Stimulated activated CD4-positive, alpha-beta T cell treated with anti-CD3 and anti-CD28 coated beads, Interleukin-4, amount 100 ng/mL, for 1 hour (primary cell): ENCODE data around the gene B4GALT5.
A peak's percentile ranks its signal among the peaks of the same experiment; 100 is the strongest.
"Not testable (repeated sequence)": the region's sequence is repeated elsewhere in the genome, so short reads cannot be mapped to it uniquely, and the experiment has no call there.

ENCODE experiments used
- DNase-seq: peaks from one replicate; pipeline ENCODE4 v3.0.0-alpha.2; 2020

Gene B4GALT5

DNA sequence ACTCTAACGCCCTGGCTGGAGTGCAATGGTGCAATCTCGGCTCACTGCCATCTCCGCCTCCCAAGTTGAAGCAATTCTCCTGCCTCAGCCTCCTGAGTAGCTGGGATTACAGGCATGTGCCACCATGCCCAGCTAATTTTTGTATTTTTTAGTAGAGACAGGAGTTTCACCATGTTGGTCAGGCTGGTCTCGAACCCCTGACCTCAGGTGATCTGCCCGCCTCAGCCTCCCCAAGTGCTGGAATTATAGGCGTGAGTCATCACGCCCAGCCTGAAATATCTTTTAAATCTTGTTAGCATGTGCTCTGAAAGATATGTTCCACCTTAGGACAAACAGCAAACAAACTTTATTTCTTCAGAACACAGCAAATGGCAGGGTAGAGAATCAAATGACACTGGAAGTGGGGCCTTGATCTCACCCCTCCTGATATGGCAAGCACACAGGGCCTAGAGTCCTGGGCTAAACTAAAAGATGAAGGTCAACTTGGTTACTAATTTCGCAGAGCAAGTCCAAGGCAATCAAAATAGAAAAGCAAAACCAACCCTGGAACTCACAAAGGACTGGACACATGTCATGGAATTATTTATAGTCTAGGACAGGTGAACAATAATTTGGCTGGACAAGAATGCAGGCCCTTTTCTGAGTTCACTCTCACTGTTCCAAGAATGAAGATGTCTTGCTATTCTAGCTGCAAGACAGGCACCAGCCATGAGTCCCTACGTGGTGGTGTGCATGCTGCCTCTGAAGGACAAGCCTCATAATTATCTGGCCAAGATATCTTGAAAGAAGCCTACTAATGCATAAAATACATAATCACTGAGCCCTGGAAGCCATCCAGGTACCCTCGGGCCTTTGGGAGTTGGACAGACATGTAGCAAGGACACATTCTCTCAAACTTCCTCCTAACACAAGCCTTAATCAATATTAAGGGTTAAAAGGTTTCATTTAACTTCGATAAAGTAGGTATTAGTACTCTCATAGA lies 35.6 kb downstream of the B4GALT5 start:
- no peak for DNase-seq

DNA sequence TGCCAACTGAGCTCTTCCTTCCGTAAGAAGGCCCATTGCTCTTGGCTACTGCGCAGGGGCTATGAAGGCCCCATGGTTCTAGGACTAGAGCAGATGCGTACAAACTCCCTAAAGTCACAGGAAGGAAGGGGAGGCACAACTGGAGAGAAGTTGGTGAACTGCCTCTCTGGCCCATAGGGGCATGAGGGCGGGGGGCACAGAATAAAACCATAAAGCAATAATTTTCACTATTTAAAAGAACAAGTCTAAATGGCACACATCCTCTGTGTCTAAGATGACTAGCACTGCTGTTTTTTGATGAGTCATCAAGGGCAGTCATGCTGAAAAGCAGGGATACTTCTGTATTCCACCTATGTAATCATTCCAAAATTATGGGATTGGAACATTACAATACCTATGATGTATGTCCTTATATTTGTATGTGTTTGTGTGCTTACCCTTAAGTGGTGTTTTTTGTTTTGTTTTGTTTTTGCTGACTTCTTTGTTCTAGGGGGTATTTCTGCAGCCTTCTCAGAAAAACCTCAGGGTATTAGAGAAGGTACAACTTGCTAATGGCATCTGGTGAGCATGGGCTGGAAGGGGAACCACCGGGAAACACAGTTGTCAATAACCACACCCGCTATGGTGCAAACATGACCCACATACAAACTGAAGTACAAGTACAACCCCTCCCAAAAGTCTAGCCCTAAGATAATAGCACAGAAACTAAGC lies 36.9 kb downstream of the B4GALT5 start:
- DNase-seq, result no peak

DNA sequence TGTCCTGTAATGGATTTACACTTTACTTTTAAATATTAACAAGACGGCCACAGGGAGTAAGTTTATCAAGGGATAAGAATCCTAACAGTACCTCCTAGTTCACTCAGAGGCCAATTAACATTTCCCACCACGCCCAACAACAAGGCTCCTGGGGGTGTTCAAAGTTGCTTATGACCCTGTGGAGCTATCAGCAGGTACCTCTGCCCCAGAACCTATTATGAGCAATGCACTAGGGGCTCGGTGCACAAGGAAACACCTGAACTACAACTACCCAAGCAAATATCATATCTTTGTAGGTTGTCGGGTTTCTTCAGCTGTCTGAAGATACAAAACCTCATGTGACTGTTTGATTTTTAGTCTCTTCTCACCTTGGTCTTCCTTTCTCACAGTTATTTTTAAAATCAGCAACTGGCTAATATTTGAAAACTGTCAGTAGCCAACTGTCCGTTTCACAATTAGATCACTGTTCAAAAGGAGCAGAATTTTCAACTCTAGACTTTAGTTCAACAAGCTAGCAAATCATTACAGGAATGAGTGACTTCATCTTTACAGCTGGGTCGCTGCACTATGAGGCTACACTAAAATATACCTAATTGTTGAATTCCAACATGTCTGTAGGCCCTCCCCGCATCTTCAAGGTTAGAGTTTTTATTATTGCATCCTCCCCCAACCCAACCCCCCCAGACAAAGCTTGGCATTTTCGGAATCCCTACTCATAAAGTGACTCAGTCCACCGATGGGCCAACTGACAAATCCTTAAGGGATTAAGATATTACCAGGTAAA lies 38.1 kb downstream of the B4GALT5 start:
- DNase-seq, result no peak

DNA sequence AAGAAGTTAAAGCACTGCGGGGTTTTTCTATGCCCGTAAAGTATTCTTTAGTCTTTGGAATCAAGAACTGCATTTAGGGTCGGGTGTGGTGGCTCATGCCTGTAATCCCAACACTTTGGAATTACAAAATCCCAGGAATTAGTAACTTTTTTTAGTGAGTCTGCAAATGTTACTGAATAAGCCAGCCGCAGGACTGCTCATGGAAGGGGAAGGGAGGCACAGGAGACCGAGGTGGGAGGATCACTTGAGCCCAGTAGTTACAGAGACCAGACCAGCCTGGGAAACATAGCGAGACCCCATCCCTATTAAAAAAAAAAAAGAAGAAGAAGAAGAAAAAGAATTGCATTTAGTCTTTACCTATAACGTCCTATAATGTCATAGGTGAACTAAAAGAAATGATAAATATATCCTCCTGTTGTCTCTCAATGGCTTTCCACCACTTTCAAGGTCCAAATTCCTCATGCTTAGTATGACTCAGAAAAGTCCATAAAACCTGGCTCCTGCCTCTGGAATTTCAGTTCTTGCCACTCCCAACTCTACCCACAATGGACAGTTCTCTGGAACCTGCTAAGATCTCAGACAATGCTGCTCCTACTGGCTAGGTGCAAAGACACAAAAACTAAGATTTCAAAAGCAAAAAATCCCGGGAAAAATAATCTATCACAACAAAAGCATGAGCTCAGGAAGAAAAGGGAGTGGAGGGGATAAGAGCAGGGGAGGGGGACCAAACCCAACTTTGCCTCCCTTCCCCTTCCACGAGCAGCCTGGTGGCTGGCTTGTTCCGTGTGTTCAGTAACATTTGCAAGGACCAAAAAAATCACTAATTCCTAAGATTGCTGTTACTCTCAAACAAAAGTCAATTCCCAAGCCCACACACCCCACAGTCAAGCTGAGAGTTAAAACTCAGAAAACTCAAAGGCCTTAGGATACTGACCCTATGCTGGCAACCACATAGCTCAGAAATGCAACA lies 39.0 kb downstream of the B4GALT5 start:
- no peak for DNase-seq

DNA sequence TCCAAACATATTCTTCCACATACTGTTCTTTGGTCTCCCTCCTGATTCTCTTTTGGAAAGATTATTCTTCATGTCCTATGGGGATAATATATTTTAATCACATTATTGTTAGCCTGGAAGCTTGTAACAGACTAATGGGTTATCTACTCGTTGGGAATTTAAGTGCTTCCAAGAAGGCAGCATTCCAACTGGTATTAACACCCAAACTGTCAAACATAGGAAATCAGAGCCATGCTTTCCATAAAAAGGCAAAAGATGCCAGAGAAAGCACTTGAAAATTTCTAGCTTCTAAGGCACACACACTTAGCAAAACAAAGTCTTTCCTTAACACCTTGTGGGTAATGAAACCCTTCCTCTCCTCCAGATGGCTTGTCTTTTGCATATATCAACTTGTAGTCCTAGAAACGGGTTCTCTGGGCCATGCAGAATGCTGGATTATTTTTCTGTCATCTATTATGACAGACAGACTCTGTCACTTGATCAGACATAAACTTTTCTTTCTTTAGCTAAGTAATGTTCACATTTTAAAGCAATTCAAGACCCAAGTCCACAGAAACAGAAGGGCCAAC lies 41.5 kb downstream of the B4GALT5 start:
- no peak for DNase-seq

DNA sequence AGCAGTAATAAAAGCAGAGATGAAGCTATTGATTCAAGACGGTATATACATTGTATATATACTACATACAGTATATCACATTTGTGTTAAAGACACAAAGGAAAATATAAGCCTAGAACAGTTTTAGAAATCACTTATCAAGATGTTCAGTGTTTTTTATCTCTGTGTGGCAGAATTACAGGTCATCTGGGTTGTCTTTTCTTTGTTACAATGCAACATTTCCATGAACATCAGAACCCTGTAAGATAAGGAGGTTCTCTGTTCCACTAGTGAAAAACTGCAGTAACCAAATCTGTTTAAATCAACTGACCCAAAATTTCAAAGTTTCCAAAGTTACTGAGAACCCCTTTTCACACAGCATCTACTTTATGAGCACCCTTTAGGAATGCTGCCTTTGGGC lies 42.2 kb downstream of the B4GALT5 start:
- DNase-seq, result no peak

DNA sequence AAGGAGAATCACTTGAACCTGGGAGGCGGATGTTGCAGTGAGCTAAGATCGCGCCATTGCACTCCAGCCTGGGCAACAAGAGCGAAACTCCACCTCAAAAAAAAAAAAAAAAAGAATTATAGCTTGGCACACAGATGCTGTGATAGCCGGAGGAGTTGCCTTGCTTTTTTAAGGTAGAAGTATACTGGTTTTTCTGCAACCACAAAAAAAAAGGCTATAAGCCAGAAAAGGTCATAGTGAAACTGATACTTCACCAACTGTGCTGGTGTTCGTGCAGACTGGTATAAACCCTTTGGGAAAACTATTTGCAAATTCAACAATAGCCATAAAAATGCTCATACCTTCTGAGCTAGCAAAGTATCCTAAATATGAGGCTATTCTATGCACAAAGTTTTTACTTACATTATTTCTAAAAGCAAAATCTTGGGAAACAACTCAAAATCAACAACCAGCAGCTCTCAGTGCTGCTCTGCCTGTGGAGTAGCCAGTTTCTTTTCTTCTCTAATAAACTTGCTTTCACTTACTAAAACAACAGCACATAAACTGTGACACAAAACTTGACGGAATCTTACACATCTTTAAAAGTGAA lies 44.0 kb downstream of the B4GALT5 start:
- DNase-seq, result no peak

DNA sequence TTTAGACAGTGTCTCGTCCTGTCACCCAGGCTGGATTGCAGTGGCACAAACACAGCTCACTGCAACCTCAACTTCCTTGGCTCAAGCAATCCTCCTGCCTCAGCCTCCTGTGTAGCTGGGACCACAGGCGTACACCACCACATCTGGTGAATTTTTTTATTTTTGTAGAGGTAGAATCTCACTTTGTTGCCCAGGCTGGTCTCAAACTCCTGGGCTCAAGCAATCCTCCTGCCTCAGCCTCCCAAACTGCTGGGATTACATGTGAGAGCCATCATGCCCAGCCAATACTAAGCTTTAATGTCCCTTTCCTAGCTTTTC lies 44.8 kb downstream of the B4GALT5 start:
- not testable (repeated sequence) for DNase-seq

- peak; percentile 48 for DNase-seq
These were observed 45.3 kb downstream of the B4GALT5 start for GRCh38 chr20:49668181-49668877.

- no peak for DNase-seq
These were observed 46.8 kb downstream of the B4GALT5 start for GRCh38 chr20:49666911-49667310.

DNA sequence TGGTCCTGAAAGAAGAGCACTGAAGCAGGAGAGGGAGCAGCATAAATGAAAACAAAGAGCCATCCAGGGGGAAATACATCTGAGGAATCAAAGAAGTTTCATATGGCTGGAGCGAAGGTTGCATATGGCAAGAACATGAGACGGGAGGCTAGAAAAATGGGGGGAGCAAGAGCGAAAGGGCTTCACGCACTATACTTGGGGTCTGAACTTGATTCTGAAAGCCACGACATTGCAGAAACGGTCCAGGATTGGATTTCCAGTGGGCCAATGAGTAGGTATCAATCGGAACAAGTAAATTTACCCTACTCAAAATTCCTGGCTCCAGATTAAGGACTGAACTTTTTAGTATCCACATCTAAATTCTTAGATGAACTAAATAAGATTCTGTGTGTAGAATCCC lies 47.9 kb downstream of the B4GALT5 start:
- DNase-seq, result no peak

- no peak for DNase-seq
These were observed 48.9 kb downstream of the B4GALT5 start for GRCh38 chr20:49664612-49665313.

GRCh38 chr20:49663112-49663511 lies 50.6 kb downstream of the B4GALT5 start:
- DNase-seq, result no peak

DNA sequence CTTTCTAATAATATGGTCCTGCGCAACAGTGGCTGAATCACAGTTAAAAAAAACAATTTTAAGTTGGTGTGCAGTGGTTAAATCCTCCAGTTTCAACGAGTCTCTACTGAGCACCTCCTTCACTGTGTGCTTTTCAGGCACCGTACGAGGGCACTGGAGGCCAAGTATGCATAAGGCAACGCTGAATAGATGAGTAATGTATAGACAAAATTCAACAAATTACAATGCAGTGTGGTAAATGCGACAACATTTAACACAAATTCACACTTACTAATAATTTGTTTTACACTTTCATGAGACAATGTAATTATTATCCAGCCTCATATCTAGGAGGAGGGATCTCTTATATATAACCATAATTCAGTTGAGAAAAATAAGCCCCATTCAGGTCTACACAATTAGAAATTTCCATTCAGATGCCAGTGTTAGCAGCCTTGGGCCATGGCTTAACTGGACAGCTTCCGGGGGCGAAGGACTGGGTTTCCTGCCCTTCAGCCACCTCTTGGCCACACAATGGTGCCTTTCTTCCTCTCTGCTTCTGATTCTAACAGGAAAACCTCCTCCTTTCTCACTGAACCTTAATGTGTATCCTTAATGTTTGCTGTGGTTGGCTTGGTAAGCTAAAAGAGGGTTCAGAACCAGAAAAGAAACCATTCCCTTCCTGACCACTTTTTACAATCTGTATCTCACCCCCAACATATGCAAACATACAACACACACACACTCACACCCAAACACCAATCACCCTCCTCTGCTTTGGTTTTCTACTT lies 51.9 kb downstream of the B4GALT5 start:
- no peak for DNase-seq

GRCh38 chr20:49660912-49661311 lies 52.8 kb downstream of the B4GALT5 start:
- no peak for DNase-seq

GRCh38 chr20:49659056-49659455 lies 54.6 kb downstream of the B4GALT5 start:
- DNase-seq, result no peak

DNA sequence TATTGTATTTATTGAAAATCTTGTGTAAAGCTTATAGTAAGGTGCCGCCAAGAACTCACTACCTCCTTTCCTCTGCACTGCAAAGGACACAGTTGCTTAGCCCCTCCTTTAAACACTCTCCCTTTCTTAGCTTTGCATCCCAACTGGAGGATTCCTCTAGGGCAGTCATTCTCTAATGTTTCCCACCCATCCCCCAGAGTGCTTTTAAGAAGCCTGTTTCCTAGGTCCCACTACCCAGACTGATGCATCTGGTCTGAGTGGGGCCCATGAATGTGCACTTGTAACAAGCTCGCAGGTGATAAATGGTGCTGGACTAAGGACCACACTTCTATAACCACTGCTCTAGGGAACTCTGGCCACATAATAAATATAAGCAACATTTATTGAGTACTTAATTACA lies 55.2 kb downstream of the B4GALT5 start:
- DNase-seq, result no peak

DNA sequence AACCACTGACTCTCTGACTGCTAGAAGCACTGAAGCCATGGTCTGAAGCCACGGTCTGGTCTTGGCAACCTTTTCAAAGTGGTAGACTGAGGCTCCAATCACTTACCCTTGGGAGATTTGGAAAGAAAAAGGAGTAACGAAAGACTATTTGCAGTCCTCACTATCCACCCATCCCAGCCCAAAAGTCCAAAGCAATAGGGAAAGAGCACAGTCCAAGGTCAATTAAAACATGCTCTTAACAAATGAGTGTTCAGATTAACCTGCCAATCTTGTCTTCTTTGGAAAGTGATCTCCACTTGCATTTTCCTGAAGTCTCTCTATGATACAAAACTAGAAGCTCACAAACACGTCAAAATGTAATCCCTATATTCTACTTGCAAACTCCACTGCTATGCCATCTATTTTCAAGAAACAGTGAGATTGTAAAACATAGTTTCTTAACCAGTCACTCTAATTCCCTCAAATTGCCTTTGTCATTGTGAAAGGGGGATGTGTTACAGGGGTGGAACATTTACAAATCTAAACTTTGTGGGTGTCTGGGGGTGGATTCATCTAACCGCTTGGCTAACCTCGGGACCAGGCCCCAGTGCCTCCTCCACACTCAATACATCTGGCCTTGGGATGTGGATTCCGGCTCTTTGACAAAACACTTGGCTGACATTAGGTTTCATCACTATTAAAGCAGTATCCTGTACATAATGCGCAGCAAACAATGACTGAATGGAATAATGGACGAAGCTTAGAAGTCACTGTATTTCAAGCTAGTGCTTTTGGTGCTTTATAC lies 56.4 kb downstream of the B4GALT5 start:
- no peak for DNase-seq

DNA sequence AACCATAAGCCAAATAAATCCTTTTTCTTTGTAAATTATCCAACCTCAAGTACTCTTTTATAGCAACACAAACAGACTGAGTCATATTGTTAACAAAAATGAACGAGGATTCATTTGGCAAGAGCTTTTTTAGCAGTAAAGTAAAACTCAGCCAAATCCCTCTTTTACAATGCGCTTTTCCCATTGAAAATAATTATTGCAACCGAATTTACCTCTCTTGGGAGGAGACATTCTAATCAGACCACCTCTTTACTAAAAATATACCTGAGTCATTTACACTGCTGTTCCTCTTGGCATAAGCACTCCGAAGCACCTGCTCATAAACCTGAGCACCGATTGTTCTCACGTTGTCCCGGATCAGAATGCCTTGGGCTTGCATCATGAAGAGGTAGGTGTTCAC lies 57.4 kb downstream of the B4GALT5 start:
- no peak for DNase-seq
